Caco-2 (cell line): ENCODE measurements around the gene GALNT8. TPM values are rescaled to one million over a fixed set of nuclear protein-coding genes. Genes with fewer than 3 reads are reported as not detected.

Experiments
- BruUV-seq: library from RNA; stranded (reverse); fragments of 400-500 nt; replicated peaks from 2 replicates; lab custom pipeline; 2021; lab: Mats Ljungman, UMichigan
- CTCF ChIA-PET: fragments of 300-600 bp; sonication (Branson Sonifier 250); formaldehyde crosslinking; loops from one replicate; lab custom pipeline; 2022; ENCODE audit warnings: antibody characterized with exemption; lab: Charles Lee
- POLR2A ChIA-PET: fragments of 300-600 bp; sonication (Branson Sonifier 250); formaldehyde crosslinking; loops from one replicate; lab custom pipeline; 2022; ENCODE audit warnings: antibody characterized with exemption; lab: Charles Lee
- DNase-seq, 2 experiments: peaks; one replicate each; pipeline versions ENCODE4 v3.0.0 to v3.0.0-alpha.2; 2020 to 2022
- H3K27me3 ChIP-seq: replicated peaks from 2 replicates; pipeline ENCODE4 v1.6.0; 2011; ENCODE audit warnings: low read length; ENCODE audit not compliant: control insufficient read depth, insufficient read depth
- H3K36me3 ChIP-seq: 2 replicates; pipeline ENCODE4 v1.5.1; 2011; ENCODE audit warnings: low read length; ENCODE audit not compliant: control insufficient read depth, insufficient read depth
- H3K4me1 ChIP-seq: fragments of 250-450 bp; sonication (Bioruptor Pico); 2 replicates; pipeline ENCODE4 v1.5.1; 2020; ENCODE audit warnings: mild to moderate bottlenecking
- H3K4me3 ChIP-seq: 2 replicates; pipeline ENCODE4 v1.5.1; 2011; ENCODE audit warnings: low read depth, mild to moderate bottlenecking, control low read depth, low read length
- H3K9me3 ChIP-seq: fragments of 250-450 bp; sonication (Bioruptor Pico); 2 replicates; pipeline ENCODE4 v1.5.1; 2020; ENCODE audit warnings: mild to moderate bottlenecking, moderate library complexity
- H3K27ac Mint-ChIP-seq: one replicate; pipeline ENCODE4 v1.8.0; 2022; ENCODE audit warnings: mixed read lengths; ENCODE audit not compliant: unreplicated experiment
- H3K27me3 Mint-ChIP-seq: one replicate; pipeline ENCODE4 v1.8.0; 2022; ENCODE audit warnings: mixed read lengths; ENCODE audit not compliant: insufficient read depth, unreplicated experiment
- H3K36me3 Mint-ChIP-seq: one replicate; pipeline ENCODE4 v1.8.0; 2022; ENCODE audit warnings: mild to moderate bottlenecking, mixed read lengths; ENCODE audit not compliant: insufficient read depth, unreplicated experiment
- H3K4me1 Mint-ChIP-seq: one replicate; pipeline ENCODE4 v1.8.0; 2022; ENCODE audit warnings: low read depth, mixed read lengths; ENCODE audit not compliant: unreplicated experiment
- H3K4me3 Mint-ChIP-seq: one replicate; pipeline ENCODE4 v1.8.0; 2022; ENCODE audit warnings: mild to moderate bottlenecking, moderate library complexity, mixed read lengths; ENCODE audit not compliant: unreplicated experiment
- H3K9me3 Mint-ChIP-seq: one replicate; pipeline ENCODE4 v1.8.0; 2022; ENCODE audit warnings: mixed read lengths; ENCODE audit not compliant: unreplicated experiment
- CTCF ChIP-seq, 2 experiments: fragments of 200-600 bp in 1 of 2; IDR thresholded peaks; 1 replicate in 1 of 2; 2 replicates in 1 of 2; pipeline versions ENCODE4 v1.5.1 to v1.8.0; 2011 to 2022; ENCODE audit warnings: antibody characterized with exemption in 1 of 2, control low read depth in 1 of 2, inconsistent platforms in 1 of 2, low read depth in 1 of 2, low read length in 1 of 2, mild to moderate bottlenecking in 1 of 2, moderate library complexity in 1 of 2; ENCODE audit not compliant: insufficient read depth in 1 of 2, severe bottlenecking in 1 of 2, unreplicated experiment in 1 of 2
- intact Hi-C: fragments of 100-400 bp; cut with micrococcal nuclease; formaldehyde crosslinking; loops from one replicate; pipeline ENCODE4 v1.10.0; 2022; ENCODE audit not compliant: unreplicated experiment
- total RNA-seq: library from RNA; stranded (reverse); gene quantifications from 2 replicates; pipeline ENCODE4 v1.2.3, GENCODE V29; 2022

The GALNT8 gene
- total RNA-seq, 1 experiment from 2014 or later = not detected

GRCh38 chr12:4771960-4772566 lies 51.9 kb downstream of the GALNT8 start:
- intact Hi-C loops = no loop called here
- Histone ChIP-seq H3K4me1 (no peaks in the 10 kb centered on the region), H3K9me3 (0 out of 2 replicates have a peak, but pooled peaks cover 7% of the 10 kb centered on the region), H3K36me3 (no peaks in the 10 kb centered on the region), H3K4me3 (no peak overlapping the region), H3K27me3 (no peaks in the 10 kb centered on the region; the same call in 1 of the 2 replicates)
- POLR2A ChIA-PET = no interaction called here
- BruUV-seq = no TSS peak
- Mint-ChIP-seq H3K4me1 (no peaks in the 10 kb centered on the region), H3K9me3 (no peaks in the 10 kb centered on the region), H3K27ac (no peak overlapping the region), H3K27me3 (peaks cover 39% of the 10 kb centered on the region), H3K4me3 (no peak overlapping the region), H3K36me3 (no peaks in the 10 kb centered on the region)
- no peak for DNase-seq
- no peak for TF ChIP-seq CTCF (IDR thresholded peaks at IDR 0.05; ENCODE audit: insufficient read depth in 1 of 2, low read depth in 1 of 2, low read length in 1 of 2, severe bottlenecking in 1 of 2, unreplicated experiment in 1 of 2)
- CTCF ChIA-PET = no interaction called here

GRCh38 chr12:4775936-4776335 lies 55.7 kb downstream of the GALNT8 start:
- Histone ChIP-seq H3K4me1 (no peaks in the 10 kb centered on the region), H3K27me3 (no peaks in the 10 kb centered on the region), H3K9me3 (0 out of 2 replicates have a peak, but pooled peaks cover 7% of the 10 kb centered on the region), H3K36me3 (no peaks in the 10 kb centered on the region), H3K4me3 (no peak overlapping the region)
- ChIA-PET CTCF (no interaction called here), POLR2A (no interaction called here)
- H3K4me3 Mint-ChIP-seq = no peak overlapping the region
- intact Hi-C loops = no loop called here
- no peak for TF ChIP-seq CTCF (IDR thresholded peaks at IDR 0.05; ENCODE audit: insufficient read depth in 1 of 2, low read depth in 1 of 2, low read length in 1 of 2, severe bottlenecking in 1 of 2, unreplicated experiment in 1 of 2)
- no peaks in the 10 kb centered on the region for H3K4me1 Mint-ChIP-seq
- H3K27me3 Mint-ChIP-seq = peaks cover 39% of the 10 kb centered on the region
- DNase-seq = no peak
- H3K9me3 Mint-ChIP-seq = no peaks in the 10 kb centered on the region
- no peaks in the 10 kb centered on the region for H3K36me3 Mint-ChIP-seq
- no TSS peak for BruUV-seq
- H3K27ac Mint-ChIP-seq = no peak overlapping the region

GRCh38 chr12:4779749-4780148 lies 59.5 kb downstream of the GALNT8 start:
- Histone ChIP-seq H3K36me3 (no peaks in the 10 kb centered on the region), H3K4me1 (no peaks in the 10 kb centered on the region), H3K4me3 (no peak overlapping the region), H3K9me3 (peaks cover 17% of the 10 kb centered on the region), H3K27me3 (no peaks in the 10 kb centered on the region)
- no peak for TF ChIP-seq CTCF (IDR thresholded peaks at IDR 0.05; ENCODE audit: insufficient read depth in 1 of 2, low read depth in 1 of 2, low read length in 1 of 2, severe bottlenecking in 1 of 2, unreplicated experiment in 1 of 2)
- intact Hi-C loops = no loop called here
- peaks cover 29% of the 10 kb centered on the region for H3K27me3 Mint-ChIP-seq
- no peaks in the 10 kb centered on the region for H3K36me3 Mint-ChIP-seq
- POLR2A ChIA-PET = no interaction called here
- H3K4me3 Mint-ChIP-seq = no peak overlapping the region
- H3K9me3 Mint-ChIP-seq = peaks cover 6% of the 10 kb centered on the region
- H3K27ac Mint-ChIP-seq = no peak overlapping the region
- H3K4me1 Mint-ChIP-seq = no peaks in the 10 kb centered on the region
- DNase-seq = no peak
- CTCF ChIA-PET = no interaction called here
- no TSS peak for BruUV-seq
